ENCODE data around the gene SMAD2.
"Not testable (repeated sequence)": the region's sequence is repeated elsewhere in the genome, so short reads cannot be mapped to it uniquely, and the experiment has no call there.

The SMAD2 gene

DNA sequence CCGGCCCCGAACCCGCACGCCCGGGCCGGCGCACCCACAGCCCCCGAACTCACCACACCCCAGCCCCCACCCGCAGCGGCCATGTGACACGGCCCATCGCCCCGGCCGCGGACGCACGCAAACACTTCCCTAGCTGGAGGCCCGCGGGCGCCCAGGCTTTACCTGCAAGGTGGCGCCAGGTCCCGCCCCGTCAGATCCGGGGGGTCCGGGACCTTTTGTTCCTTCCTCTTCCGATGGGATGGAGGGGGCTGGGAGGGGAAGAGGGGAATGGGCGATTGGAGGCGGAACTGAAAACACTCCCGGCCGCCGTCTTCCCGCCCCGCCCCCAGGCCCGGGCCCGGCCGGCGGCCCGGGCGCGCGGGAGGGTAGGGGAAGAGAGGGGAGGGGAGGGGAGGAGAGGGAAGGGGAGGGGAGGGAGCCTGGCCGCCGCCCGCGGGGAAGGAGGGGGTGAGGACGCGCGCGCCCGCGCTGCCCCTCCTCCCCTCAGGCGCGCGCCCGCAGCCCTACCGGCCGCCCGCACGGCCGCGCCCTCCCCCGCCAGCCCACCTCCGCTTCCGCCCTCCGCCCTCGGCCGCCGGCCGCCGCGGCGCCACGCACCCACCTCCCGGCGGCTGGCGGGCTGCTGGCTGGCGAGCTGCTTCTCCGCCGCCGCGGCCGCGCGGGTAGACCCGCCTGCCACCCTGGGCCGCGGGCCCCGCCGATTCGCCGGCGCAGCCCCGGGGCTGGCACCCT is at the start of gene SMAD2:
SMAD2 (minus strand) TSS at position 461 of the 732 bp plus-strand sequence. CDS start 33,903 bp downstream, outside the sequence.
- DNase-seq = peak; percentile 80

DNA sequence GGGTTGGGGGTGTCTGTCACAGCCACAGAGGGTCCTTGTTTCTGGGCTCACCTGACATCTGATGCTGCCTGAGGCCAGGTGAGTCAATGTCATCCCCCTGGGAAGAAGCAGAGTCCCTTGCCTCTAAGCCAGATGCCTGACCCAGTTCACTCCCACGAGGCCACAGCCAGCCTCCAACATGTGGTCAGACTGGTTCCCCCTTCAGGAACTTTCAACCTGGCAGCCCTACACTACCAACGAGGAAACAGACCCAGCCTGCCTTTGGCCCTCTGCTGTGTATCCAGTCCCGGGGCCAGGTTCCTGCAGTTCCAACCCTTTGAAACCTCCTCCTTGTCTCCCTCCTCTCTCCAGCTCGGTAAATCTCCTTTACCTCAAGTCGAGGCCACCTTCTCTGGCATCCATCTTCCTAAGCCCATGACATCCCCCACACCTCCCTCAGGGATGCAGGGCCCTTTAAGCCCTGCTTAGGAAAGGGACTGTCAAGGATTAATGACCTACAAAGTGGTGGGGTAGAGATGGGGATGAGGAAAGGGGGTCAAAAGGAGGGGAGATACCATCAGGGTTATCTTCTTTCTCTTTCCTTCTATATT is 49.2 kb upstream of the SMAD2 start:
- no peak for DNase-seq

DNA sequence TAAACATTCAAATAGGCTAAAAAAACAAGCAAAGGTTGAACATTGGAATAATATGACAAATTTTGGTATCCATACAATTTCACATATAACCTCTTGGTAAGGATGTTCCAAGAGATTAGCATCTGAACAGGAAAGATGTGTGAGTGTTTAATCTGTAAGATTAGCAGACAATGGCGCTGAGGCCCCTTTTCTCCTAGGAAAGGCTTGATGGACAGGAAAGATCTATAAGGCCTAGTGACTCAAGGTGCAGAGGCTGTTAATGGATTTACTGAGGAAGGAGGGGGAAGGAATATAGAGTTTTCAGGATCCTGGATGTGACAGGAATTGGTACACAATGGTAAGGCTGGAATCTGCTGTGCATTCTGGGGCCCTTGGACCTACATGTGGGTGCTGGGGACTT is 48.1 kb upstream of the SMAD2 start:
- no peak for DNase-seq

DNA sequence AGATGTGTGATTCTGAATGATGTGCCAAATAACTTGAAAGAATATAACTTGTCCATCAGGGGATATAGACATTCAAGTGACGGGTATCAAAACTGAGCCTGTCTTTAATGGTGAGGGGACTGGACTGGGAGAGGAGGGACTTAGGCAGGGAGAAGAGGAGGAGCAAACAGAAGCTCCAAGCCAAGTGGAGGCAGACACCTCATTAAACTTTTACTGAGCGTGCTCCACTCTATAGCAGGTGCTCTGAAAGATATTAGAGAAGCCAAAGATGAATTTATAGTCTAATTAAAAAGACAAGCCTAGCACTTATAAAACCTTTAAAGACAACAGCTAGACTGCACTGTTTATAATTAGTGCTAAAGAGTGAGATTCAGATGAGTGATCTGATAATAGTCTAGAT is 47.7 kb upstream of the SMAD2 start:
- DNase-seq = no peak

DNA sequence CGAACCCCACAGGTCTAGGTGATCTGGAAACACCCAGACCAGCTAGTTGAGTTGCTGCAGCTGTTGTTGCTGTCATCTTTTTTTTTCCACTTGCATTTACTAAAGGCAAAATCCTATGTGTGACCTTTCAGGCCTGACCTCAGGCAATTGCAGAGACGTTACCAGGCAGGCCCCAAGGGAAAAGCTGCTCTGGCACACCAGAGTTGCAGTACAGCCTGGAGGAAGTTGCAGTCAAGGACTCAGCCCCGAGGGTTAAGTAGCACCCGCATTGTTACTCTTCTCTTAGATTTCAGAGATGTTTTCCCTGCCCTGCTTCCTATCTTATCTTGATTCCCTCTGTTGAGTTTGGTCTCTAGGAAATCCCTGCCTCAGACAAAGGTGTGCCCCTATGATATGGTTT is 45.2 kb upstream of the SMAD2 start:
- no peak for DNase-seq

DNA sequence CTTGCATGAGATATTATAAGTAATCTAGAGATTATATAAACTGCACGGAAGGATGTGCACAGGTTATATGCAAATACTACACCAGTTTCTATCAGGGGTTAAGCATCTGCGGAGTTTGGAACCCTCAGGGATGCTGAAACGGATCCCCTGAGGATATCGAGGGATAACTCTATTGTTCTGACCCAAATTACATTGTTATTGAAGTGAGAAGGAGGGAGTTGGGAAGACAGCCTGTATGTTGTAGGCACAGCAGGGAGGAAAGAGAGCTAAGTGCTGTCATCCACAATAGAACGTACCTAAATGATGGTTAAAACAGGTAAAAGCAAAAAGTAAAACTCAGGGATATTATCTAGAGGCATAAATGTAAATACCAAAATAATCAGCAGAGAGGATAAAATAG is 44.6 kb upstream of the SMAD2 start:
- DNase-seq = no peak

DNA sequence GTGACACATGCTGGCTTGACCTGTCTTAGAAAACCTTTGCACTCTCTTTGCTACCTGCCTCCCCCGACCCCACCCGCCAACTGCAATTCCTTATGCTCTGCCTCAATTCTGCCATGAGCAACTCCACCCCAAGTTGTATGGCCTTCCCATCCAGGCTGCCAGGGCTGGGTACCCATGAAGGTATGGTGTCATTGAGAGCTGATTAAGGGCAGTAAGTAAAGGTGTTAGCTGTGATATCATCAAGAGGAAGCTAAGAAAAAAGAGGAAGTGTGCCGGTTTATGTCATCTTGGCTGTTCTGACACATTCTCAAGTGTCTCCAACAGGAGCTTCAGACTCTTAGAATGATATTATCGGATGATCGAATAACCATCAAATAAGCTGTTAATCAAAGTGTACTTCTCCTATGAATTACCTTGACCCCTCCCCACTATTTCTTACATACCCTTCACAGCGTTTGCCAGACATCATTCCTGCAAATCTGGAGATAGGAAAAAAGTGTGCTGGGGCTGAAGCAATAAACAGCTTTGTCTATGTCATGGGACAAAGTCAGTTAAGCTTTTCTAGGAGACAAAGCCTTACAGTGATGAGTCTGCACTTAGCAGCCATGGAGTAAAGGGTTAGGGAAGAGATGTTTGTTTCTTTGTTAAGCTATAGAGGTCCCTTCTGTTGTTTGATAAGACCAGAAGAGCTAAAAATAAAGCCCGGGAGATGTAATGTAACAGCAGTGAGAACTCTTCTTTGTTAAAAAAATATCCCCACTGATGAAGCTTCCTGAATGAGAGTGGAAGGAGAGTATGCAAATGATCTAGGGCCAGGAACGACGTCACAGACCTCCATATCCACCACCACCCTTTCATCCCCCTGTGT is 40.4 kb upstream of the SMAD2 start:
- DNase-seq = no peak

DNA sequence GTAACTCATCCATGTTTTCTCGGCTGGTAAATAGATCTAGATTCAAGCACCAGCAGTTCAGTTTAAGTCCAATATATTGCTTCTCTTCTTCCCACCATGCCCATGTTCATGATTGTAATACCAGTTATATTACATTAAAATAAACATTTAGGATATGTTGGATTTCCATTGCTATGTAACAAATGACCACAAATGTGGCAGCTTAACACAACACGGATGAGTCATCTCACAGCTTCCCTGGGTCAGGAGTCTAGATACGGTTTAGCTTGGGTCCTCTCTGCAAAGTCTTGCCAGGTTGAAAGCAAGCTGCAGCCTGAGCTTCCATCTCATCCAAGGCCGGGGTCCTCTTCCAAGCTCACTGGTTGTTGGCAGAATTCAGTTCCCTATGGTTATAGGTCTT is 39.4 kb upstream of the SMAD2 start:
- no peak for DNase-seq

DNA sequence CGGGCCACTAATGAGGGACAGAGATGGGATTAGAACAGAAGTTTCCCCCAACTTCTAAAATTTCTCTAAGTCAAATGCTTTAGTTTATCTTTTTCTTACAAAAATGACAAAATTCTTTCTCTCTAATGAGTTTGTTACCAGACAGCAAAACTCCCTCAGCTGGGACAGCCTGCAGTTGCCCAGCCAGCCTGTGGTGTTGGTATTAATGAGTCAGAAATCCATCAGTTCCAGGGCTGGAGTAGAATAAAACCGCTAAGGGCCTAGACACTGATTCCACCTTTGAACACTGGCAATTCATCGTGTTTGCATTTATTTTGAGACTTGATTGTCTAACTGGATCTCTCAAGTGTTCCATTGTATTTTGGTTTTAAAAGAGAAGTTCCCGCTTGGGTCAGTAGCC is 38.3 kb upstream of the SMAD2 start:
- DNase-seq = no peak

DNA sequence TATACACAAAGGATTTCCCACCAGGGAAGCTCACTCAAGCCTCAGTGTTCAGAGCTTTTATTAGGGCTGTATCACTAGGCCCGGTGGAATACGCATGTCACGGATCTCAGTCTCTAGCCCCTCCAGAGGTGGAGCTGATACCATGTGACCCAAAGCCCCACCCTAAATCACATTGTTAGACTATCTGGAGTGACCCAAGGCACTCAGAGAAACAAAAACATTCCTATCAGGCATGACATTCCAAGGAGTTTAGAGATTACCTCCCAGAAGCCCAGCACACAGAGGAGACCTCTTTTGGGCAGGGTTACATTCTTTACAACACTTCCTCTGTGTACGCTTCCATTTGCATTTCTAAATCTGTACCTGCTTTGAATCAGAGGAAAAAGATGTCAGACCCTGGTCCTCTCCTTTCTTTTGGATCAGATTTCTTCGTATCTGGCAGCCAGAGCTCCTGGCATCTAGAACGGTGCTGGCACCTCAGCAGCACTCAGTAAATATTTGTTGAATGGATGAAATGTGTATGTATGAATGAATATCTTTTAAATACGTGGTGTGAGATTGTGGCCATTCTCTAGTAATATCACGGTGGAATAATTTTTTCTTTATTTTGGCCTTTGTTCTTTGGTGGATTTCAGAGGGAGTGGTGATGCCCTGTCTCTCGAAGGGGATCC is 37.7 kb upstream of the SMAD2 start:
- no peak for DNase-seq

DNA sequence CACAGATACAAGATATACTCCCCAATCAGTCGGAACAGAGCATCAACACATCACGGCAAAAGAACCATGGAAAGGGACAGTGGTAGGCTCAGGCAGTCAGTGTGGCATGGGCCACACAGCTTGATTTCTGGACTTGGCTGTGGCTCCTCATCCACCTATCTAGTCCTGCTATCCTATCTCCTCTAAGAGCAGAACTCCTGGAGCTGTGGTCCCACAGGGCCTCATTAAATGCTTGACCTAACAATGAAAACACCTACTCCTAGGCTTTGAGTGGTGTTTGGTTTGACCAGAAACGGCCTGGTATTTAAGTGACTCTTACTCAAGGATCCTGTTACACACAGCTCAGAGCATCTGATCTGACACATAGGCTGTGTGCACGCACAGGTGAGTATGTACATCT is 33.6 kb upstream of the SMAD2 start:
- DNase-seq = no peak

DNA sequence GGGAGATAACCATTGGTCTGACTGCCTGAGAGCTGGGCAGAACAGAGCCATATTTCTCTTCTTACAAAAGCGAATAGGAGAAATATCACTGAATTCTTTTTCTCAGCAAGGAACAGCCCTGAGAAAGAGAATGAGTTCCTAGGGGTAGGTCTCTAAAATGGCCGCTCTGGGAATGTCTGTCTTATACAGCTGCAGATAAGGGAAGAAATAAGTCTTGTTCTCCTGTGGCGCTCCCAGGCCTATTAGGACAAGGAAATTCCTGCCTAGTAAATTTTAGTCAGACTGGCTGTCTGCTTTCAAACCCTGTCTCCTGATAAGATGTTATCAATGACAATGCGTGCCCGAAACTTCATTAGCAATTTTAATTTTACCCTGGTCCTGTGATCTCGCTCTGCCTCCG is 30.5 kb upstream of the SMAD2 start:
- not testable (repeated sequence) for DNase-seq

DNA sequence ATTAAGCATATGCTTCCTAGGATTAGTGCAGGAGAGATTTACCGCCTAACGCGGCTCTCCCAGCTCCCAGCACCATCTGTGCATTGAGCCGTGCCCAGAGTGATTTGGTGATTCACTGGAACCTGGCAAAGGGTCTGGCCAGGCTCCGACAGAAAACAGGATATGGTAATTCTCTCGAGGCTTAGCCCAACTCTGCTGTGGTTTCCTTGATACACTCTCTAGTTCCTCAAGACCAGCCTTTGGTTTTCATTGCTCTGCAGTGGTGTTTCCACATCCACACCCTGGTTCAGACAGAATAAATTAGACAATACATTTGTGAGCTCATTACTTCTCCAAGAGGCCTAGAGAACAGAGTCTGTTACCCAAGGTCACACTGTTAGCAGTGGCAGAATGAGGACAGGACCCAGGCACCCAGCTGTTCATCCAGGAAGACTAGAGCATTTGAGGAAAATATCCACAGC is 23.0 kb upstream of the SMAD2 start:
- peak; percentile 32 for DNase-seq

DNA sequence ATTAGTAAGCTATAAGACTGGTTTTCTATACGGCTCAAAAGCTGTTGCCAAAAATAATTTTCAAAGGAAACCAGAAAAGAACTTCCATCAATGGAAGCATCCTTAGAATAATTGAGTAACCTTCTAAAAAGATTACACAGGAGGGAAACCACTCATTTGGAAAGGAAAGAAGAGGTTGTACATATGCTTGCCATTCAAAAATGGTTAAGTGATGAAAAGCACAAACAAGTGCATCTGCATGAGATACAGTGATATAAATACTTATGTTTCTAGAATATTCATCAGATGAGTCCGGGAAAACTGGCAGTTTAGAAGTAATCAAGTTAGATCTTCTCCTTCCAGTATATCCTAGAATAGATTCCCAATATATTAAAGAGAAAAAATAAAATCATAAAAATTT is 20.1 kb upstream of the SMAD2 start:
- no peak for DNase-seq

DNA sequence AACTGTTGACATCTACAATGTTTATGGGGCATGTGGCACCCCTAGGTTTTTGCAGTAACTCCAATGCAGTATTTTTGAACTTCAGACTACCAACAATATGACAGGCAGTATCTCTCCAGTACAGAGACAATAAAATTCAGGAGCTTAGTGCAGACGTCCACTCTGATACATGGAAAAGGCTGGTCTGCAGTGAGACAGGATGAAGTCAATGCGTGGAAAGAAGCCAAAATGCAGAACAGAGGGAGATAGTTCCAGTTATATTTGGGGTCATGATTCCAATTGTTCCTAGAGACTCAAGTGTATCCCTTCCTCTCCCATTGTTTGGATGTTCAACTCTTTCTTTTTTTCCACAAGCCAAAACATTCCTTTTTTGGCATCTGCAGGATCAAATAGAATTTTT is 18.7 kb upstream of the SMAD2 start:
- DNase-seq = no peak

DNA sequence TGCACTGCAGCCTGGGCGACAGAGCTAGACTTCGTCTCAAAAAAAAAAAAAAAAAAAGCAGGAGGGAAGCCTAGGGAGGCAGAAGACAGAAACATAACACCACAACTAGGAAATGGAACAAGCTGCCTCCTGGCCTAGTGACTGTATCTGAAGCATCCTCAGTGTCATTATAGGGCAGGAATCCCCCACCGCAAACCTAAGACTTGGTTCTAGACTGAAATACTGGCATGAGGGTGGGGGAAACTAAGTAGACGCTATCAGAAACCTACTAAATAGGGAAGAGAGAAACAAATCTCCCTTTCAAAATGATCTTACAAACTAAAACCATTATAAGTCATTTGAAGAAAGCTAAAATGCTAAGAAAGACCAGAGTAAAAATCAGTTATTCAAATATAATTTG is 16.4 kb upstream of the SMAD2 start:
- DNase-seq = no peak

DNA sequence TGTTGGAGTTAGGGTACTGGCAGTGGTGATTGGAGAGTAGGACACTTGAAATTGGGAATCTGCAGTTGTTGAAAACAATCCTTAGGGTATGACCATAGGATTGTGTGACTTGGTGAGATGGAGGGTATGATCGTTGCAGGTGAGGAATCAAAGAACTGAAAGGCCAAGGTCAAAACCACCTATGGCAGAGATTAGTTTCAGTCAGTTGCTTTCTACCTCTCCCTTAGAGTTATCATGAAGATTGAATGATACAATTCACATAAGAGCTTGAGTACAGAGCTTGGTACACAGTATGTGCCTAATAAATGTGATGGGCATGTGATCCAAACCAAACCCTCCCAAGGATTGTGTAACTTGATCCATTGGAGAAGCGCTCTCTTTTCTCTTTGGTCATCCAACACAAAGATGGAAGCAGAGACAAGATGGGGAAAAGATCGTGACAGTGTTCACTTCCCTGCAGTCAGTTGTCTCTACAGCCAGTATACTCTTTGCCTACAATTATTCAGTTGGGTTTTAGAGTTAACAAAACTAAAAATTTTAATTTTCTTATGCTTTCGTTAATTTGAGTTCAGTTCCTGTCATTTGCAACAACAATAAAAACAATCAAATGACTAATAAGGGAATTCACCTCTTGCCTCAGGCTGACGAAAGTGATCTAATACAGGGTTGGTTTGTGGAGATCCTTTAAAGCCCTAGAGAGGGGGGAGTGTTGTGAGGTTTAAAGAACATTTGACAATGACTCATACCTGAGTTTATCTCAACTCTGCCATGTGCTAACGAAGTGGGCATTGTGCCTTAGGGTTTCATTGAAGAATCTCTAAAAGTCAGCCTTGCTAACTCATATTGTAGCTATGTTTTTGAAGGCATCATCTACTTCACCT is 14.8 kb upstream of the SMAD2 start:
- no peak for DNase-seq

DNA sequence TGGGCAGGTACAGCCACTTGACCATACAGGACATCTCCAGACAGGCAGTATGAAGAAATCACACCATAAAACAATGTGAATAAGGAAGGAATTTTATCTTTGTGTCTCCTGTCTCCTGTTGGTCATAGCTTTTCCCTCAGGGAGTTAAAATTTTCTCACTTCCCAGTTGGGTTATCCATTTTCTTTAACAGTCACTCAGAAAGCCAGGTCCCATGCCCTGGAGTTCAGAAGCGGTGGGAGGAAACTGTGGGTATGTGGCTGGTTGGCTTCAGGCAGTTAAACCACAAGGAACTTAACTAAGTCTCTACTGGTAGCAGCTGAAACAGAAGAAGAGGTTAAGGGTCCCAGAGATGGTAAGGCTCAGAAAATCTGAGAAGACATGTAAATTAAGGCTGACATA is 6.5 kb upstream of the SMAD2 start:
- DNase-seq = no peak

DNA sequence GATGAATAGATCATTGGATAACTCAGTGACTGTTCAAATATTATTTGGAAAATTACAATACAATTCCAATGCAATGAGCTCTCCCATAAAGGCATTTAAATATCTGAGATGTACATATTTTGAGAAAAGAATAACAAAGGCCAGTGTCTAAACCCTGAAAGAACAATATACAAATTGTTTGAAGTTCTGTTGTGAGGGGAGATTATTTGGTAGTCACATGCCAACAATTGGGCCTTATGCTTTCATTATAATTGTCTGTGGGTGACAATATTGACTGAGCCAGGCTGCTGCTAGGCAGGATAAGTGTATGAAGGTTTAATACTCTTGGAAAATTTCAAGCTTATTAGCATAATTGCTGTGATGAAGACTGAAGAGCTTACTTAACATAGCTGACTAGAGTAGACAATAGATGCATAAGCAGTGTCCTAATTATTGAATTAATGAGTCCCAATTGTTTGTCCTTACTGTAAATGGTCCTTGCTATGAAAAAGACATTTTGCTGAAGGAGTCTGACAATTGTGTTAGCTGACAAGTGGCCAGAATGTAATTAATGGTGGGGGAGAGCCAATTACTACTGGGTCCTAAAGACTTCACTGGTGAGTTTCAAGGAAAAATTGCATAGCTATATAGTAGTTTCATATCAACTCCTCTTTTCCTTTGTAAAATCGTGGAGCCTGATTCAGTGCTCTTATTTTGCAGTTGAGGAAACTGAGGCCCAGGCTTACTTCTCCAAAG is 5.0 kb upstream of the SMAD2 start:
- DNase-seq = no peak

DNA sequence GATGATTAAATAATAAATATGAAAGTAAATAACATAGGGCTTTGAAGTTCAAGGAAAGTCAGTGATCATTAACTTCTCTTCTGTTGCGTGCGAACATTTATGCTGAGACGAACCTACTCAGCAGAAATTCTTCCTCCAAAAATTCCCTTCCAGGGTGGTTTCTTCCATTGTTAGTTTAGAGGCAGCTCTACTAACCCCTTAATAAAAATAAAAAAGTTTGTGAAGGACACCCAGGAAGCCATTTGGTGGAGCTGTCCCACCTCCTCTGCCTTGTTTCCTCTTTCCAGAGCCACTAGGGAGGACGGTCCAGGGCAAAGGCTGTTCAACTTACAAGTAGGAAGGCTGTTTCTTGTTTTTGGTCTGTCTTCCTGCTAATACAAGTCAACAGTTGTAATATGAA is 2.1 kb upstream of the SMAD2 start:
- DNase-seq = no peak

DNA sequence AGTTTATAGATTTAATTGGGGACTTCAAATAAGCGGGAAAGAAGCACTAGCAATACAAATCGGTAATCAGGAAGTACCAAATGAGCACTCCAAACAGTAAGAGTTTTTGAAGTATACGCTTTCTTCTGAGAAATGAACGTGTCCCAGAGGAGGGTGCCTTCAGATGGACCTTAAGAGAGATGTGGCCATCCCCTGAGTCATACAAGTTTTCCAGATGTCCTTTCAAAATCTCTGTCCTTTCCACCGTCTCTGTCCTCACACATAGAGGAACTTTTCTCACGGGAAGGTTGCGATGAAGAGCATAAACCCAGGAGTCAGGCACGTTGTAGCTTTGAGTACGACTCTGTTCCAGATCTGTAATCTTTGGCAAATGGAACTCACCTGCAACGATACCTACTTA is 1.7 kb upstream of the SMAD2 start:
- DNase-seq = no peak

DNA sequence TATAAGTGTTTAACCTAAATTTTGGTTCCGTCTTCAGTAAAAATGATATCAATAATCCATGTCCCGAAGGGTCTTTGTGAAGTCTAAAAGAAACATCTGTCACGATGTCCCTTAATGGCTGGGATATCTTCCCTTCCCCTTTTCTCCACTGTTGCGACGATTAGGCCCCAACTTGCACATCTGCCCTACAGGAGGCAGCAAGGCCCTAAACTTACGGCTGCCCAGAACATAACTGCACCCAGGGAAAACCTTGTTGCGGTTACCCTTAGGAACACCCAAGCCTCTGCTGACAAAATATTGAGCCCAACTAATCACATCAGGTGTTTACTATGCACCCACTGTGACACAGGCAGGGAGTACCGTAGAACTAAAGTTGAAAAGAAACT is 1.3 kb upstream of the SMAD2 start:
- DNase-seq = peak; percentile 58
